HCT116 (cell line): ENCODE results near the gene MEOX1. TPM values are rescaled to one million over a fixed set of nuclear protein-coding genes. Genes with fewer than 3 reads are reported as not detected.

Source experiments
- ATAC-seq: fragments of 200-7000 bp; cut with Tn5 transposase; 2 replicates; pipeline ENCODE4 v1.9.1; 2020; ENCODE audit warnings: mild to moderate bottlenecking, moderate library complexity
- BruUV-seq: library from RNA; stranded (reverse); fragments of 400-500 nt; replicated peaks from 2 replicates; lab custom pipeline; 2021; lab: Mats Ljungman, UMichigan
- CTCF ChIA-PET: fragments of 300-600 bp; sonication (Branson Sonifier 250); formaldehyde crosslinking; loops from one replicate; lab custom pipeline; 2021; ENCODE audit warnings: antibody characterized with exemption; lab: Charles Lee
- POLR2A ChIA-PET: fragments of 300-600, 350-600 bp; sonication (Branson Sonifier 250); formaldehyde crosslinking; loops from one replicate; lab custom pipeline; 2021; ENCODE audit warnings: antibody characterized with exemption; lab: Charles Lee
- RAD21 ChIA-PET, 2 experiments: fragments of 300-600 bp; sonication (Branson Sonifier 250); formaldehyde crosslinking; loops; one replicate each; lab custom pipeline; 2023; ENCODE audit warnings: low total read pairs in 2 of 2; ENCODE audit not compliant: uncharacterized antibody in 2 of 2, unreplicated experiment in 2 of 2, low non-redundant PET in 1 of 2; lab: Charles Lee
- DNase-seq: peaks from one replicate; pipeline ENCODE4 v3.0.0-alpha.2; 2010; ENCODE audit warnings: low read depth, low spot score
- H2AFZ ChIP-seq: fragments of 200-600 bp; shearing (Covaris generic), sonication (generic); 2 replicates; pipeline ENCODE4 v1.6.1; 2017; ENCODE audit warnings: low read depth, mixed run types, mixed read lengths, antibody characterized with exemption, low read length; ENCODE audit not compliant: poor library complexity, severe bottlenecking
- H3K27ac ChIP-seq: 2 replicates; pipeline ENCODE4 v1.5.1; 2012; ENCODE audit warnings: low read depth, low read length
- H3K27me3 ChIP-seq: fragments of 200-600 bp; sonication (generic); 2 replicates; pipeline ENCODE4 v1.6.1; 2016; ENCODE audit warnings: mixed run types, low read length, mixed read lengths; ENCODE audit not compliant: insufficient read depth
- H3K36me3 ChIP-seq, 2 experiments: fragments of 200-500 bp in 1 of 2; fragments of 200-600 bp in 1 of 2; sonication (Bioruptor generic) in 1 of 2; sonication (generic) in 1 of 2; 2 replicates each; pipeline versions ENCODE4 v1.5.1 to v1.6.1; 2014 to 2016; ENCODE audit warnings: low read length in 2 of 2, inconsistent platforms in 1 of 2, mixed read lengths in 1 of 2, mixed run types in 1 of 2; ENCODE audit not compliant: insufficient read depth in 2 of 2, control insufficient read depth in 1 of 2
- H3K4me1 ChIP-seq, 2 experiments: fragments of 200-600 bp in 1 of 2; sonication (generic) in 1 of 2; 2 replicates each; pipeline versions ENCODE4 v1.5.1 to v1.6.1; 2012 to 2017; ENCODE audit warnings: low read length in 2 of 2, inconsistent platforms in 1 of 2, mild to moderate bottlenecking in 1 of 2, mixed read lengths in 1 of 2, mixed run types in 1 of 2, moderate library complexity in 1 of 2; ENCODE audit not compliant: insufficient read depth in 2 of 2, control insufficient read depth in 1 of 2
- H3K4me2 ChIP-seq: fragments of 200-600 bp; sonication (generic); 2 replicates; pipeline ENCODE4 v1.6.1; 2017; ENCODE audit warnings: mixed run types, low read length, mixed read lengths
- H3K4me3 ChIP-seq, 2 experiments: fragments of 200-600 bp in 1 of 2; sonication (generic) in 1 of 2; replicated peaks in 1 of 2; 2 replicates each; pipeline ENCODE4 v1.5.1; 2011 to 2016; ENCODE audit warnings: low read length in 2 of 2, control low read depth in 1 of 2, low read depth in 1 of 2, mild to moderate bottlenecking in 1 of 2, mixed read lengths in 1 of 2, mixed run types in 1 of 2
- H3K79me2 ChIP-seq: fragments of 200-600 bp; sonication (generic); 2 replicates; pipeline ENCODE4 v1.6.1; 2017; ENCODE audit warnings: mild to moderate bottlenecking, mixed run types, low read length, moderate library complexity, mixed read lengths; ENCODE audit not compliant: insufficient read depth
- H3K9ac ChIP-seq: fragments of 200-600 bp; sonication (generic); 2 replicates; pipeline ENCODE4 v1.6.1; 2016; ENCODE audit warnings: low read length, mixed read lengths
- H3K9me2 ChIP-seq: fragments of 200-600 bp; sonication (generic), shearing (Covaris generic); 2 replicates; pipeline ENCODE4 v1.6.1; 2017; ENCODE audit warnings: mixed run types, mild to moderate bottlenecking, moderate library complexity; ENCODE audit not compliant: insufficient read depth
- H3K9me3 ChIP-seq, 2 experiments: fragments of 200-500 bp in 1 of 2; fragments of 200-600 bp in 1 of 2; sonication (Bioruptor generic) in 1 of 2; sonication (generic) in 1 of 2; 2 replicates each; pipeline ENCODE4 v1.6.1; 2014 to 2017; ENCODE audit warnings: low read length in 2 of 2, mixed read lengths in 2 of 2, inconsistent platforms in 1 of 2, low read depth in 1 of 2, mild to moderate bottlenecking in 1 of 2, mixed run types in 1 of 2, moderate library complexity in 1 of 2; ENCODE audit not compliant: control insufficient read depth in 1 of 2, insufficient read depth in 1 of 2
- H4K20me1 ChIP-seq: fragments of 200-600 bp; sonication (generic), shearing (Covaris generic); 2 replicates; pipeline ENCODE4 v1.6.1; 2017; ENCODE audit warnings: mixed run types, mild to moderate bottlenecking, moderate library complexity; ENCODE audit not compliant: insufficient read depth
- EGR1 ChIP-seq: IDR thresholded peaks from 2 replicates; pipeline ENCODE4 v1.6.1; 2012; ENCODE audit warnings: low read depth
- EZH2 ChIP-seq: fragments of 200-600 bp; sonication (generic); IDR thresholded peaks from 2 replicates; pipeline ENCODE4 v1.6.1; 2017; ENCODE audit warnings: antibody characterized with exemption, mixed run types
- FOSL1 ChIP-seq: IDR thresholded peaks from 2 replicates; pipeline ENCODE4 v1.6.1; 2012; ENCODE audit warnings: low read depth
- POLR2AphosphoS5 ChIP-seq: IDR thresholded peaks from 2 replicates; pipeline ENCODE4 v1.6.1; 2011; ENCODE audit warnings: mild to moderate bottlenecking, low read depth, low read length, moderate library complexity
- TCF7L2 ChIP-seq: IDR thresholded peaks from 2 replicates; pipeline ENCODE4 v1.7.0; 2011; ENCODE audit warnings: borderline replicate concordance, inconsistent platforms; ENCODE audit not compliant: insufficient read depth, insufficient read length; ENCODE audit errors: extremely low read depth
- YY1 ChIP-seq: IDR thresholded peaks from 2 replicates; pipeline ENCODE4 v1.6.1; 2011; ENCODE audit warnings: low read length, low read depth, moderate library complexity, mild to moderate bottlenecking; ENCODE audit not compliant: insufficient replicate concordance; ENCODE audit errors: extremely low read depth
- ZFX ChIP-seq: fragments of 450-650 bp; IDR thresholded peaks from 2 replicates; pipeline ENCODE4 v1.6.1; 2017
- ZNF274 ChIP-seq: fragments of 200-500 bp; sonication (Bioruptor generic); IDR thresholded peaks from 2 replicates; pipeline ENCODE4 v1.6.1; 2014; ENCODE audit warnings: mild to moderate bottlenecking, low read depth, low read length, inconsistent platforms
- intact Hi-C: fragments of 100-400 bp; cut with micrococcal nuclease; formaldehyde crosslinking; loops from 2 replicates; pipeline ENCODE4 v1.10.0; 2022
- total RNA-seq: library from RNA; stranded (reverse); gene quantifications from one replicate; pipeline ENCODE4 v1.2.1, GENCODE V29; 2021; ENCODE audit not compliant: unreplicated experiment
- TF ChIP-seq, protein P1 (sequence below), 3 experiments: fragments of 200-600 bp in 1 of 3; sonication (generic) in 1 of 3; IDR thresholded peaks in 2 of 3; conservative IDR thresholded peaks in 1 of 3; 2 replicates each; pipeline ENCODE4 v1.5.1; 2012 to 2017; ENCODE audit warnings: low read depth in 2 of 3, low read length in 2 of 3, antibody characterized with exemption in 1 of 3, borderline replicate concordance in 1 of 3, control low read depth in 1 of 3, mild to moderate bottlenecking in 1 of 3, mixed read lengths in 1 of 3, mixed run types in 1 of 3, moderate library complexity in 1 of 3; ENCODE audit not compliant: insufficient read depth in 1 of 3
- TF ChIP-seq, protein P2 (sequence below): IDR thresholded peaks from 2 replicates; pipeline ENCODE4 v1.6.1; 2011; ENCODE audit warnings: mild to moderate bottlenecking, low read length, moderate library complexity; ENCODE audit not compliant: insufficient replicate concordance; ENCODE audit errors: extremely low read depth
- TF ChIP-seq, protein P3 (sequence below): IDR thresholded peaks from 2 replicates; pipeline ENCODE4 v1.6.1; 2012; ENCODE audit warnings: low read depth
- TF ChIP-seq, protein P4 (sequence below): IDR thresholded peaks from 2 replicates; pipeline ENCODE4 v1.6.1; 2012

The MEOX1 gene
- total RNA-seq, 1 experiment from 2014 or later = not detected

DNA sequence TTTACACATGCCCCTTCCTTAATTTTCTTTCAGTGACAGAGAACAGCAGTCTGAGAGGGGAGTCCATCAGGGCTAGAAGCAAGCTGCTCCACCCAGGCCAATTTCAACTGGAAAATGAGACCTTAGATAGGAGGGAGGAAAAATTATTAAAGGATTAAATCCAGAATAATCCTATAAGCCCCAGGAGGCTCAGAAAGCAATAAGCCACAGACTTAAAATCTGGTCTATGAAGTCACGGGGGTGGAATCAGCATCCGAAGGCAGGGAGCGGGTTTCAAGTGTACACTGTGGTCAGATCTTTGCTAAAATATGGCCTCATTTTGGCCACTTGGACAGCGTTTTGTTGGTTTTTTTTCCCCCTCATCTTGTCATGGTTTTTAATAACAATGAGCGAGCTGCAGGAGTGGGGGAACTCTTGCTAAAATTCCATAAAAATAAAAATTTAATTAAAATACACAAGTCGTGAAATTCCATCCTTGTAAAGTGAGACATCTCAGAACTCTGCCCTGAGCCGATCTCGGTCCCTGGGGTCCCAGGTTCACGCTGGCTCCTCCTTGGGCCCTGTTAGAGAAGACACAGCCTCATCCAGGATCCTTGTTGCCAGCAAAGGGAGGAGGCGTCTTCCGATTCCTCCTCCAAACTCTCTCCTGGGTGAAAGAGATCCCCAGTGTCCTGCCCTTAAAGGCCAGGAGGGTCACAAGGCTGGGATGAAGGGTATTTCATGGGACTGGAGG is 63.9 kb downstream of the MEOX1 start:
- BruUV-seq = no TSS peak
- CTCF ChIA-PET = no interaction called here
- no peak overlapping the region for H3K4me3 ChIP-seq
- H3K9me3 ChIP-seq = no peaks in the 10 kb centered on the region
- intact Hi-C loops = no loop called here
- H4K20me1 ChIP-seq = no peaks in the 10 kb centered on the region
- H3K9me2 ChIP-seq = no peaks in the 10 kb centered on the region
- DNase-seq = no peak
- TF ChIP-seq, protein P1, sequence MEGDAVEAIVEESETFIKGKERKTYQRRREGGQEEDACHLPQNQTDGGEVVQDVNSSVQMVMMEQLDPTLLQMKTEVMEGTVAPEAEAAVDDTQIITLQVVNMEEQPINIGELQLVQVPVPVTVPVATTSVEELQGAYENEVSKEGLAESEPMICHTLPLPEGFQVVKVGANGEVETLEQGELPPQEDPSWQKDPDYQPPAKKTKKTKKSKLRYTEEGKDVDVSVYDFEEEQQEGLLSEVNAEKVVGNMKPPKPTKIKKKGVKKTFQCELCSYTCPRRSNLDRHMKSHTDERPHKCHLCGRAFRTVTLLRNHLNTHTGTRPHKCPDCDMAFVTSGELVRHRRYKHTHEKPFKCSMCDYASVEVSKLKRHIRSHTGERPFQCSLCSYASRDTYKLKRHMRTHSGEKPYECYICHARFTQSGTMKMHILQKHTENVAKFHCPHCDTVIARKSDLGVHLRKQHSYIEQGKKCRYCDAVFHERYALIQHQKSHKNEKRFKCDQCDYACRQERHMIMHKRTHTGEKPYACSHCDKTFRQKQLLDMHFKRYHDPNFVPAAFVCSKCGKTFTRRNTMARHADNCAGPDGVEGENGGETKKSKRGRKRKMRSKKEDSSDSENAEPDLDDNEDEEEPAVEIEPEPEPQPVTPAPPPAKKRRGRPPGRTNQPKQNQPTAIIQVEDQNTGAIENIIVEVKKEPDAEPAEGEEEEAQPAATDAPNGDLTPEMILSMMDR (IDR thresholded peaks at IDR 0.05 in 2 of 3, conservative IDR thresholded peaks at IDR 0.05 in 1 of 3; ENCODE audit: borderline replicate concordance in 1 of 3, insufficient read depth in 1 of 3, low read depth in 2 of 3, low read length in 2 of 3) = no peak
- no peak for TF ChIP-seq YY1
- no peak for TF ChIP-seq ZFX
- TF ChIP-seq TCF7L2 = no peak
- TF ChIP-seq ZNF274 = no peak
- TF ChIP-seq, protein P2, sequence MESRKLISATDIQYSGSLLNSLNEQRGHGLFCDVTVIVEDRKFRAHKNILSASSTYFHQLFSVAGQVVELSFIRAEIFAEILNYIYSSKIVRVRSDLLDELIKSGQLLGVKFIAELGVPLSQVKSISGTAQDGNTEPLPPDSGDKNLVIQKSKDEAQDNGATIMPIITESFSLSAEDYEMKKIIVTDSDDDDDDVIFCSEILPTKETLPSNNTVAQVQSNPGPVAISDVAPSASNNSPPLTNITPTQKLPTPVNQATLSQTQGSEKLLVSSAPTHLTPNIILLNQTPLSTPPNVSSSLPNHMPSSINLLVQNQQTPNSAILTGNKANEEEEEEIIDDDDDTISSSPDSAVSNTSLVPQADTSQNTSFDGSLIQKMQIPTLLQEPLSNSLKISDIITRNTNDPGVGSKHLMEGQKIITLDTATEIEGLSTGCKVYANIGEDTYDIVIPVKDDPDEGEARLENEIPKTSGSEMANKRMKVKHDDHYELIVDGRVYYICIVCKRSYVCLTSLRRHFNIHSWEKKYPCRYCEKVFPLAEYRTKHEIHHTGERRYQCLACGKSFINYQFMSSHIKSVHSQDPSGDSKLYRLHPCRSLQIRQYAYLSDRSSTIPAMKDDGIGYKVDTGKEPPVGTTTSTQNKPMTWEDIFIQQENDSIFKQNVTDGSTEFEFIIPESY = no peak
- no peak for TF ChIP-seq EGR1
- no peak for TF ChIP-seq POLR2AphosphoS5
- no peak for TF ChIP-seq FOSL1
- TF ChIP-seq EZH2 = no peak
- TF ChIP-seq, protein P3, sequence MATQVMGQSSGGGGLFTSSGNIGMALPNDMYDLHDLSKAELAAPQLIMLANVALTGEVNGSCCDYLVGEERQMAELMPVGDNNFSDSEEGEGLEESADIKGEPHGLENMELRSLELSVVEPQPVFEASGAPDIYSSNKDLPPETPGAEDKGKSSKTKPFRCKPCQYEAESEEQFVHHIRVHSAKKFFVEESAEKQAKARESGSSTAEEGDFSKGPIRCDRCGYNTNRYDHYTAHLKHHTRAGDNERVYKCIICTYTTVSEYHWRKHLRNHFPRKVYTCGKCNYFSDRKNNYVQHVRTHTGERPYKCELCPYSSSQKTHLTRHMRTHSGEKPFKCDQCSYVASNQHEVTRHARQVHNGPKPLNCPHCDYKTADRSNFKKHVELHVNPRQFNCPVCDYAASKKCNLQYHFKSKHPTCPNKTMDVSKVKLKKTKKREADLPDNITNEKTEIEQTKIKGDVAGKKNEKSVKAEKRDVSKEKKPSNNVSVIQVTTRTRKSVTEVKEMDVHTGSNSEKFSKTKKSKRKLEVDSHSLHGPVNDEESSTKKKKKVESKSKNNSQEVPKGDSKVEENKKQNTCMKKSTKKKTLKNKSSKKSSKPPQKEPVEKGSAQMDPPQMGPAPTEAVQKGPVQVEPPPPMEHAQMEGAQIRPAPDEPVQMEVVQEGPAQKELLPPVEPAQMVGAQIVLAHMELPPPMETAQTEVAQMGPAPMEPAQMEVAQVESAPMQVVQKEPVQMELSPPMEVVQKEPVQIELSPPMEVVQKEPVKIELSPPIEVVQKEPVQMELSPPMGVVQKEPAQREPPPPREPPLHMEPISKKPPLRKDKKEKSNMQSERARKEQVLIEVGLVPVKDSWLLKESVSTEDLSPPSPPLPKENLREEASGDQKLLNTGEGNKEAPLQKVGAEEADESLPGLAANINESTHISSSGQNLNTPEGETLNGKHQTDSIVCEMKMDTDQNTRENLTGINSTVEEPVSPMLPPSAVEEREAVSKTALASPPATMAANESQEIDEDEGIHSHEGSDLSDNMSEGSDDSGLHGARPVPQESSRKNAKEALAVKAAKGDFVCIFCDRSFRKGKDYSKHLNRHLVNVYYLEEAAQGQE = no peak
- TF ChIP-seq, protein P4, sequence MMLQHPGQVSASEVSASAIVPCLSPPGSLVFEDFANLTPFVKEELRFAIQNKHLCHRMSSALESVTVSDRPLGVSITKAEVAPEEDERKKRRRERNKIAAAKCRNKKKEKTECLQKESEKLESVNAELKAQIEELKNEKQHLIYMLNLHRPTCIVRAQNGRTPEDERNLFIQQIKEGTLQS = no peak
- TF ChIP-seq, all 23 proteins: peak for 0
- H3K79me2 ChIP-seq = no peaks in the 10 kb centered on the region
- ATAC-seq = no peak
- no peak overlapping the region for H3K4me2 ChIP-seq
- H3K27ac ChIP-seq = no peak overlapping the region
- ChIA-PET POLR2A (no interaction called here), RAD21 (no interaction called here)
- H3K36me3 ChIP-seq = no peaks in the 10 kb centered on the region
- peaks cover 0 to 13% of the 10 kb centered on the region in 2 experiments; a peak in 1 of 4 replicates for H3K4me1 ChIP-seq
- no peak overlapping the region for H3K9ac ChIP-seq
- no peaks in the 10 kb centered on the region for H3K27me3 ChIP-seq
- H2AFZ ChIP-seq = no peak overlapping the region
